Psoas muscle (tissue), 8 donors: ENCODE measurements around the gene MAML3. TPM values are rescaled to one million over a fixed set of nuclear protein-coding genes. Genes with fewer than 3 reads are reported as not detected.
A peak's percentile ranks its signal among the peaks of the same experiment; 100 is the strongest.

Source experiments
- ATAC-seq, 4 donors: fragments of 200-7000 bp; cut with Tn5 transposase; one replicate each; pipeline ENCODE4 v1.9.1; 2020; ENCODE audit warnings: moderate library complexity in 3 of 4, mild to moderate bottlenecking in 2 of 4
- DNase-seq, 2 donors: peaks; one replicate each; pipeline ENCODE4 v3.0.0-alpha.2; 2020
- H3K27ac ChIP-seq: fragments of 200-600 bp; one replicate; pipeline ENCODE4 v1.8.0; 2022
- H3K27me3 ChIP-seq, 3 donors: fragments of 200-600 bp in 1 of 3; one replicate each; pipeline versions ENCODE4 v1.6.1 to v1.8.0; 2013 to 2022; ENCODE audit warnings: low read length in 2 of 3, mild to moderate bottlenecking in 2 of 3, moderate library complexity in 1 of 3; ENCODE audit not compliant: insufficient read depth in 3 of 3
- H3K36me3 ChIP-seq, 2 donors: fragments of 200-600 bp in 1 of 2; one replicate each; pipeline versions ENCODE4 v1.6.1 to v1.8.0; 2013 to 2022; ENCODE audit warnings: low read depth in 1 of 2, mild to moderate bottlenecking in 1 of 2, moderate library complexity in 1 of 2; ENCODE audit not compliant: insufficient read depth in 1 of 2
- H3K4me1 ChIP-seq: fragments of 200-600 bp; one replicate; pipeline ENCODE4 v1.8.0; 2022
- H3K4me3 ChIP-seq: fragments of 200-600 bp; one replicate; pipeline ENCODE4 v1.8.0; 2022; ENCODE audit warnings: mild to moderate bottlenecking
- H3K9me3 ChIP-seq: fragments of 200-600 bp; one replicate; pipeline ENCODE4 v1.8.0; 2022
- CTCF ChIP-seq: fragments of 200-600 bp; IDR thresholded peaks from one replicate; pipeline ENCODE4 v1.8.0; 2022; ENCODE audit warnings: antibody characterized with exemption
- WGBS, 3 donors: extraction: QIAGEN DNeasy Blood & Tissue Kit; methylation state at CpG; one replicate each; pipeline versions ENCODE4 v1.1.6 to v1.1.7; 2013; 5-methylcytosine and 5-hydroxymethylcytosine counted together
- intact Hi-C, 2 donors: fragments of 100-400 bp; cut with DNase I; formaldehyde crosslinking; loops; one replicate each; pipeline versions ENCODE4 v1.11.0 to v1.14.2; 2022
- polyA plus RNA-seq, 3 donors: library from polyadenylated mRNA; stranded (reverse); fragments of 200-250 nt; gene quantifications; one replicate each; pipeline ENCODE4 v1.2.3, GENCODE V29; 2013
- total RNA-seq, 4 donors: library from RNA; stranded (reverse); fragmentation: NEBNext Ultra II Directional in 2 of 4; extraction: Animal tissue kit (Norgen Biotek cat#: 25700) in 2 of 4; gene quantifications; one replicate each; pipeline versions ENCODE4 v1.2.1 to v1.2.4, GENCODE V29; 2021 to 2023
- donor health status: healthy with polysubstance abuse.
- donor health status: DM: no; HTN: no; CAD: no; lungs with moderate emphysema.
- donor health status: Bipolar disorder and iron deficiency.
- donor health status: healthy.
- donor health status: DM: yes; HTN: yes; CAD: no.
- donor health status: DM: no; HTN: no; CAD: no.
- donor health status: DM: no; HTN: no; CAD: no.
- donor health status: DM: yes; HTN: yes; CAD: no.

Gene MAML3
- total and polyA plus RNA-seq, 7 donors, result 0.43 to 2.7 (median 0.74) TPM

- no peak for TF ChIP-seq CTCF
- 44 to 60% (median 54%) methylated on average over 7 of the region's 7 CpGs for WGBS, 3 donors
- ATAC-seq, result no peak
- Histone ChIP-seq H3K36me3 (no peaks in the 10 kb centered on the region), H3K4me1 (peaks cover 43% of the 10 kb centered on the region), H3K27ac (peak overlapping the region; percentile 64), H3K27me3 (no peaks in the 10 kb centered on the region), H3K9me3 (no peaks in the 10 kb centered on the region), H3K4me3 (peak overlapping the region; percentile 43)
- intact Hi-C loops, result loop anchor here (5.0 kb wide), 2 partner anchors 41 to 49 kb away; no protein-coding TSS in a partner anchor
- no peak for DNase-seq
These were observed 55.4 kb downstream of the MAML3 start for GRCh38 chr4:140098455-140099160.

GRCh38 chr4:140097572-140097971, 56.4 kb downstream of the MAML3 start:
- Histone ChIP-seq H3K4me3 (no peak overlapping the region), H3K4me1 (peaks cover 52% of the 10 kb centered on the region)
- no peak for TF ChIP-seq CTCF

GRCh38 chr4:140096921-140097320, 57.1 kb downstream of the MAML3 start:
- H3K27me3 ChIP-seq, result no peaks in the 10 kb centered on the region
- DNase-seq (no peak), ATAC-seq (no peak)
- no peak overlapping the region for H3K4me3 ChIP-seq
- intact Hi-C loops, result loop anchor here (5.0 kb wide), 2 partner anchors 40 to 50 kb away; no protein-coding TSS in a partner anchor
- no peak for TF ChIP-seq CTCF
- peak overlapping the region; percentile 84 for H3K27ac ChIP-seq
- H3K4me1 ChIP-seq, result peaks cover 58% of the 10 kb centered on the region
- 20 to 55% (median 38%) methylated on average over 2 of the region's 2 CpGs for WGBS, 3 donors
- H3K9me3 ChIP-seq, result no peaks in the 10 kb centered on the region
- no peaks in the 10 kb centered on the region for H3K36me3 ChIP-seq

More at GRCh38 chr4:140097572-140097971, 56.4 kb downstream of the MAML3 start:
- H3K9me3 ChIP-seq, result no peaks in the 10 kb centered on the region
- H3K27me3 ChIP-seq, result no peaks in the 10 kb centered on the region
- DNase-seq (no peak), ATAC-seq (no peak)
- intact Hi-C loops, result loop anchor here (5.0 kb wide), 2 partner anchors 40 to 50 kb away; no protein-coding TSS in a partner anchor
- WGBS, 3 donors, result 58 to 76% (median 62%) methylated on average over 4 of the region's 4 CpGs
- H3K36me3 ChIP-seq, result no peaks in the 10 kb centered on the region
- H3K27ac ChIP-seq, result peak overlapping the region; percentile 84

- ATAC-seq (peak in 1 of 4 donors; percentile 31), DNase-seq (no peak)
- Histone ChIP-seq H3K27me3 (no peaks in the 10 kb centered on the region), H3K4me1 (peaks cover 58% of the 10 kb centered on the region), H3K9me3 (no peaks in the 10 kb centered on the region), H3K27ac (peak overlapping the region; percentile 84), H3K36me3 (no peaks in the 10 kb centered on the region), H3K4me3 (no peak overlapping the region)
- intact Hi-C loops, result loop anchor here (5.0 kb wide), 2 partner anchors 39 to 51 kb away; no protein-coding TSS in a partner anchor
- TF ChIP-seq CTCF, result no peak
- 63 to 85% (median 83%) methylated on average over 5 of the region's 5 CpGs for WGBS, 3 donors
These were observed 57.5 kb downstream of the MAML3 start for GRCh38 chr4:140096483-140096861.
